NCI-H128 (cell line): ENCODE results near the gene GUCY1A2.

Experiments used
- DNase-seq: peaks from one replicate; lab custom pipeline; 2025; ENCODE audit not compliant: unreplicated experiment; lab: John Stamatoyannopoulos, UW

Gene GUCY1A2

DNA sequence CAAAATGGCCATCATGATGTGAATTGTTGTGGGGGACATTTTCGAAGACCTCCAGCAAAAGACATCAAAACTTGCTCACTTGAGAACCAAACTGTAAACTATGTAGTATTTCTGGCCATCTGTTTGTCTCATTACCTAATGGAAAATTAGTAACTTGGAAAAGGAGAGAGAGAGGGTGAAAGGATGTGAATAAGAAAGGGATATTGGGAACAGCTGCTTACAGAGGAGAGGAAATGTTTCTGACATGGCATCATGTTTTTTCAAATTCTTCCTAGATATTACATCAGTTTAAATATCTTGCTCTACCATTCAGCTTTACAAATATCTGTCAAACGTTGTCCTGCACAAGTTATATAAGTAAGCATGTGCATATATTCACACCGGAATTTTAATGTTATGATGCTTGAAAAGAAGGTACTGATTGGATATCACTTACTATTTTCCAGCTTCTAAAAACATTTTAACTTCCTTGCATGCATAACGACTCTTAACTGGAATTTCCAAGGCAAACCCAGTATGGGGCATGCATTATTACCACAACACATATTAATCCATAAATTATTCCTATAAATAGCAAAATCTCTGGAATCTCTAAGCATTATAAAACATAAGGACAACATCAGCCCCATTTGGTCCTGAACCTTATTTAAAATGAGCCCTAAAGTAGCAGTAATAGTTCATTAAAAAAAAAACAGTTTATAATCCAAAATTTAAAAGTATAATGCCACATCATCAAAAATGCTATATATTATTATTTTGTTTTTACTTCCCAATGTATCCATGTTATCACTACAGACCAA is 20.0 kb downstream of the GUCY1A2 start:
- no peak for DNase-seq

GRCh38 chr11:106997227-106997626 is 21.0 kb downstream of the GUCY1A2 start:
- DNase-seq = no peak

- DNase-seq = no peak
These were observed 21.6 kb downstream of the GUCY1A2 start for GRCh38 chr11:106996691-106997090.

GRCh38 chr11:106990331-106990730 is 27.9 kb downstream of the GUCY1A2 start:
- no peak for DNase-seq

GRCh38 chr11:106989078-106989455 is 29.2 kb downstream of the GUCY1A2 start:
- DNase-seq = no peak

DNA sequence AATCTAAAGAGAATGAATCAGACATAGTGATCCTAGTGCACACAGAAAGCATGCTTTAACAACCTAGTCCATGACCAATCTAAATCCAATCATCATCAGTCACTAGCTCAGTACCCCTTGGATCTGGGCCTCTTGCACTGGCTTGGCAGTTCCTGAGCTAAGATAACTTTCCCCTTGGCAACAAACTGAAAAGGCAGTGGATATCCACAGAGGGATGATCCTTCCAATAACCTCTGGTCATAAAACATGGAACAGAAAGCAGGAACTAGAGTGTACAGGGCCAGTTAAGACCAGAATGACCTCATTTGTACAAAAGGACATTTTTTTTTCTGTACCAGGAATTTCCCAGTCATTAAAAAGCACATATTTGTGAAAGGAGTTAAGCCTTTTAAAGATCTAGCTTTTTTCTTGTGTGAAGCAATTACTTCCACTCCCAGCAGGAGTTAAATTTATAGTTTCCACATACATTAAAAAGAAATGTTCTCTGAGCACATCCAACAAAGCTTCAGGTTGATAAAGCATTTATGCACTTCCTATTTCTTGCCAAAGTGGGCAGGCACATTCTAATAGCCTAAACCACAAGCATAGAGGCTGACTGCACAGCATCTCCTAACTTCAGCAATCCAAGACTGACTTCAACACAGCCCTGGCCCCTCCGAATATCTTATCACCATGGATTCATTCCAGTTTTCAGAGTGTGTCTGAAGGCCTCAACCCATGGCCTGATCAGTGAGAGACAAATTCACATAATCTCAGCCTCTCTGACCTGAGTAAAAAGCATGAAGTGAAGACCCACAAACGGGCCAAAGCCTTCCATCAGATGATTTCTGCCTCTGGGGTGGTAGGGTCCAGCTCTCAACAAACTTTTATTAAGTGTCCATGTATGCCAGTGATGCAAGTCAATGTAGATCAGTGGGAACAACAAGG is 29.9 kb downstream of the GUCY1A2 start:
- no peak for DNase-seq

GRCh38 chr11:106986673-106987072 is 31.6 kb downstream of the GUCY1A2 start:
- no peak for DNase-seq

- no peak for DNase-seq
These were observed 32.0 kb downstream of the GUCY1A2 start for GRCh38 chr11:106986261-106986660.

DNA sequence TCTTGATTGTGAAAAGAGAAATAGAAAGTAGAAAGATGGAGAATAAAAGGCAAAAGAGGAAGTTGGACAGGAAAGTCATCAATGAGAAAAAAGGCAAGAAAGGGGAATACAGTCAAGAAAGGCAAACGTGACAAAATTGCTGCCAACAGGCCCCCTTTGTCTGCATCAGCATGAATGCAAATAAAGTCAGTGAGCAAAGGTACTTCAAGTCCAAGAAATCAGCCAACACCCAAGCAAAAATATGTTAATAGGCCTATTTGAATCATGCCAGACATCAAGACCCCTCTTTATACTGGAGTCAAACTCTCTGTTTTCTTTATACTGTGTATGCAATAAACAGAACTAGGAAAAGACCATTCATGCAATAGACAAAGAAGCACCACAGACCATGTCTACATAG is 34.3 kb downstream of the GUCY1A2 start:
- DNase-seq = no peak

DNA sequence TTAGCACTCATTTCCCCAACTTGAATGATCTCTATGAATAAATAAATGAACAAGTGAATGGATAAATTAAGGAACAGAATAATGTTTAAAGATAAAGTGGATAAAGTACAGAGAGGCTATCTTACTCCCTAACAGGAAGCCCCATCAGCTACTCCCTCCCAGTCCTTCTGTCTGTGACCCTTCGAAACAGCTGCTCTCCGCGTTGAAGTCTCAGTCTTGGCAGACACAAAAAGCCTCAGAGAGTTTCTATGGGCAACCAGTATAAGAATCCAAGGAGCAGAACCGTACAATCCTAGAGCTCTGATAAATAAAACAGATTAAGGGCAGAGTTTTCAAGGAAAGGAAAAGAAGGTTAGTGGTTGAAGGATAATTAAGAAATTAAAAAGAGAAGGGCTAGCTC is 35.0 kb downstream of the GUCY1A2 start:
- no peak for DNase-seq

- DNase-seq = no peak
These were observed 43.4 kb downstream of the GUCY1A2 start for GRCh38 chr11:106974831-106975230.

GRCh38 chr11:106971864-106972263 is 46.4 kb downstream of the GUCY1A2 start:
- no peak for DNase-seq

GRCh38 chr11:106969644-106970355 is 48.5 kb downstream of the GUCY1A2 start:
- no peak for DNase-seq

DNA sequence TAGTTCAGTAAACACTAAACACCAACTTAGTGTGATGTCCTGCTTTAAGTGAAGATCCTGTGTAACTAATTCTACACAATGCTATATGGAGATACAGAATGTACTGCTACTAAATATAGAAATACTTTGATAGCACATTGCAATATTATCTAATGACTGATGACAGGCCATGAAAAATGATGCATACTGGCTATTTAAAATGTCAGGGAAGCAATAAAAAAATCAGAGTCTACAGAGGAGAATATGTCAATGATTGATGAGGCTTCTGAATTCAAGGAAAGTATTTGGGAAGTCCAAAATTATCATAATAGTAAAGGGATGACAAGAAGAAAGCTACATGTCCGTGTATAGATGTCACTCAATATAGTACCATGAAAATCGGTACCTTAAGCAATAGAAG is 55.3 kb downstream of the GUCY1A2 start:
- DNase-seq = no peak

- DNase-seq = no peak
These were observed 56.8 kb downstream of the GUCY1A2 start for GRCh38 chr11:106961518-106961917.

GRCh38 chr11:106961048-106961447 is 57.2 kb downstream of the GUCY1A2 start:
- no peak for DNase-seq

GRCh38 chr11:106959800-106960199 is 58.5 kb downstream of the GUCY1A2 start:
- no peak for DNase-seq

GRCh38 chr11:106959386-106959785 is 58.9 kb downstream of the GUCY1A2 start:
- DNase-seq = no peak

GRCh38 chr11:106958517-106959248 is 59.6 kb downstream of the GUCY1A2 start:
- no peak for DNase-seq

DNA sequence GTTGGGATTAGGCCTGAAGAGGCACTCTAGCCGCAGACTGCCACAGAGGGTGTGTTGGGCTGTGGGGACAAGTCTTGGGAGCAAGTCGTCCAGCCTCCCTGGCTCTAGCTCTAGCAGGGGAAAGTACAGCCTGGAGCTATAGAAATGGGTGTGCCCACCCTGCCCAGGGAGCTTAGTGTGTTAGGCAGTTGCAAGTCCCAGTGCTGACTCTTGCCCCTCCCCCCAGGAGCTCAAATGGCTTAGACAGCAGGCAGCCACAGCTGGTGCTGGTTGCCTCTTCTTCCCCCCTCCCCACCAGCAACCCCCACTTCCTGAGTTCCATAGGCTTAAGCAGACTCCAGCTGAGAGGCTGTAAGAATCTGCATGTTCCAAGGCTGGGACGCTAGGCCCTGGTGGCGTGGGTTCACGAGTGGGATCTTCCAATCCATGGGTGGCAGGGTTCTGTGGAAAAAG is 61.2 kb downstream of the GUCY1A2 start:
- no peak for DNase-seq

- no peak for DNase-seq
These were observed 68.2 kb downstream of the GUCY1A2 start for GRCh38 chr11:106950067-106950491.
